Ovary (tissue), 9 donors: ENCODE measurements around the gene UTP4. TPM values are rescaled to one million over a fixed set of nuclear protein-coding genes. Genes with fewer than 3 reads are reported as not detected.
A peak's percentile ranks its signal among the peaks of the same experiment; 100 is the strongest.
"Not testable (repeated sequence)": the region's sequence is repeated elsewhere in the genome, so short reads cannot be mapped to it uniquely, and the experiment has no call there.

Experiments
- DNase-seq, 5 donors: peaks; one replicate each; pipeline ENCODE4 v3.0.0-alpha.2; 2019 to 2020
- H3K27ac ChIP-seq, 2 donors: fragments of 200-600 bp; one replicate each; pipeline versions ENCODE4 v1.5.1 to v1.8.0; 2019 to 2022
- H3K27me3 ChIP-seq: fragments of 200-600 bp; one replicate; pipeline ENCODE4 v1.8.0; 2022
- H3K36me3 ChIP-seq: fragments of 200-600 bp; sonication (generic); one replicate; pipeline ENCODE4 v1.5.1; 2019
- H3K4me1 ChIP-seq: one replicate; pipeline ENCODE4 v1.8.1; 2013; ENCODE audit warnings: mild to moderate bottlenecking, moderate library complexity; ENCODE audit not compliant: insufficient read depth
- H3K4me3 ChIP-seq: fragments of 200-600 bp; sonication (generic); one replicate; pipeline ENCODE4 v1.5.1; 2017
- H3K9me3 ChIP-seq, 2 donors: fragments of 200-600 bp in 1 of 2; sonication (generic) in 1 of 2; one replicate each; pipeline versions ENCODE4 v1.5.1 to v1.8.1; 2013 to 2019; ENCODE audit warnings: mild to moderate bottlenecking in 1 of 2, moderate library complexity in 1 of 2
- CTCF ChIP-seq, 3 donors: fragments of 450-650 bp in 2 of 3; fragments of 200-600 bp in 1 of 3; IDR thresholded peaks; one replicate each; pipeline versions ENCODE4 v1.5.1 to v1.8.0; 2016 to 2022; ENCODE audit warnings: antibody characterized with exemption in 3 of 3, mild to moderate bottlenecking in 1 of 3
- EP300 ChIP-seq: sonication (generic); formaldehyde crosslinking; IDR thresholded peaks from one replicate; pipeline ENCODE4 v1.6.1; 2017; ENCODE audit warnings: antibody characterized with exemption
- POLR2A ChIP-seq: fragments of 450-650 bp; IDR thresholded peaks from one replicate; pipeline ENCODE4 v1.6.1; 2017; ENCODE audit warnings: antibody characterized with exemption, mild to moderate bottlenecking, moderate library complexity
- WGBS, 3 donors: extraction: QIAGEN DNeasy Blood & Tissue Kit in 1 of 3; methylation state at CpG; one replicate each; pipeline versions ENCODE4 v1.1.5 to v1.1.7; 2013 to 2017; 5-methylcytosine and 5-hydroxymethylcytosine counted together
- intact Hi-C, 4 donors: fragments of 100-400 bp; cut with DNase I; formaldehyde crosslinking; loops; one replicate each; pipeline versions ENCODE4 v1.11.0 to v1.15.1; 2022 to 2023
- polyA plus RNA-seq, 2 donors: library from polyadenylated mRNA; stranded (reverse); fragments of 200-250 nt in 1 of 2; fragments of 350-450 nt in 1 of 2; fragmentation: Illumina TruSeq in 1 of 2; extraction: RNeasy Lipid Tissue Mini Kit (QIAGEN cat#74804) in 1 of 2; gene quantifications; one replicate each; pipeline ENCODE4 v1.2.3, GENCODE V29; 2013 to 2014
- total RNA-seq, 7 donors: library from RNA; depleted of rRNA in 2 of 7; stranded (reverse); fragments of >200 nt in 2 of 7; fragmentation: NEBNext Ultra II Directional in 3 of 7; extraction: Animal tissue kit (Norgen Biotek cat#: 25700) in 3 of 7; gene quantifications; one replicate each; pipeline versions ENCODE4 v1.1.0 to v1.2.4, GENCODE V29; 2016 to 2023
- donor health status: DM: no; HTN: no; CAD: no; lungs with moderate emphysema.
- donor health status: DM: no; HTN: no; CAD: no.
- donor health status: Bipolar disorder and iron deficiency.
- donor health status: DM: yes; HTN: yes; CAD: no.
- donor health status: DM: no; HTN: no; CAD: no.
- donor health status: DM: yes; HTN: yes; CAD: no.

UTP4 gene
- total and polyA plus RNA-seq, 9 donors = 13.8 to 52.4 (median 40.2) TPM

GRCh38 chr16:69123910-69124309 lies 8.5 kb upstream of the UTP4 start:
- H3K27ac ChIP-seq = no peak overlapping the region
- intact Hi-C loops = loop anchor here (5.0 to 10.0 kb wide), 6 partner anchors 219 to 599 kb away; partner anchors contain the start of genes TANGO6 (in 1 of the 4) and ZFP90 (in 1 of the 4)
- peak; percentile 48 to 71 (median 53) for DNase-seq
- H3K4me1 ChIP-seq = no peaks in the 10 kb centered on the region
- 75 to 79% (median 77%) methylated on average over 3 of the region's 3 CpGs for WGBS, 3 donors
- no peak overlapping the region for H3K4me3 ChIP-seq
- TF ChIP-seq POLR2A = no peak
- TF ChIP-seq CTCF (IDR thresholded peaks at IDR 0.05) = peak; percentile 48 to 74 (median 70)
- no peaks in the 10 kb centered on the region for H3K36me3 ChIP-seq
- no peaks in the 10 kb centered on the region for H3K9me3 ChIP-seq
- no peaks in the 10 kb centered on the region for H3K27me3 ChIP-seq

- H3K27me3 ChIP-seq, H3K36me3 ChIP-seq, H3K9me3 ChIP-seq, H3K4me3 ChIP-seq, H3K4me1 ChIP-seq, H3K27ac ChIP-seq: not testable (repeated sequence)
- 83 to 89% (median 83%) methylated on average over 8 of the region's 8 CpGs for WGBS, 3 donors
- intact Hi-C loops = loop anchor here (5.0 to 10.0 kb wide), 6 partner anchors 220 to 600 kb away; partner anchors contain the start of genes TANGO6 (in 1 of the 4) and ZFP90 (in 1 of the 4)
- peak in 1 of 5 donors; percentile 33 for DNase-seq
These were observed 8.0 kb upstream of the UTP4 start for GRCh38 chr16:69124406-69124805.

GRCh38 chr16:69124961-69125360 lies 7.5 kb upstream of the UTP4 start:
- 90 to 93% (median 93%) methylated on average over 14 of the region's 14 CpGs for WGBS, 3 donors
- H3K4me1 ChIP-seq, H3K36me3 ChIP-seq, H3K27me3 ChIP-seq, H3K27ac ChIP-seq, H3K9me3 ChIP-seq, H3K4me3 ChIP-seq: not testable (repeated sequence)
- intact Hi-C loops = loop anchor here (5.0 to 10.0 kb wide), 6 partner anchors 220 to 600 kb away; partner anchors contain the start of genes TANGO6 (in 1 of the 4) and ZFP90 (in 1 of the 4)
- DNase-seq = peak in 1 of 5 donors; percentile 25

- no peaks in the 10 kb centered on the region for H3K9me3 ChIP-seq
- intact Hi-C loops = loop anchor here (5.0 to 10.0 kb wide), 5 partner anchors 221 to 601 kb away; partner anchors contain the start of genes TANGO6 (in 1 of the 4) and ZFP90 (in 1 of the 4)
- H3K4me1 ChIP-seq = peaks cover 6% of the 10 kb centered on the region
- no peaks in the 10 kb centered on the region for H3K36me3 ChIP-seq
- no peaks in the 10 kb centered on the region for H3K27me3 ChIP-seq
- WGBS, 3 donors = 60 to 63% (median 60%) methylated on average over 3 of the region's 3 CpGs
- H3K4me3 ChIP-seq = no peak overlapping the region
- no peak overlapping the region for H3K27ac ChIP-seq
- TF ChIP-seq POLR2A (no peak), EP300 (no peak), CTCF (IDR thresholded peaks at IDR 0.05) (no peak)
- DNase-seq = no peak
These were observed 6.2 kb upstream of the UTP4 start for GRCh38 chr16:69126221-69126620.

- intact Hi-C loops = loop anchor here (5.0 to 10.0 kb wide), 5 partner anchors 222 to 602 kb away; partner anchors contain the start of genes TANGO6 (in 1 of the 4) and ZFP90 (in 1 of the 4)
- 93 to 96% (median 94%) methylated on average over 10 of the region's 10 CpGs for whole genome bisulfite sequencing, 3 donors
- not testable (repeated sequence) for H3K4me1 ChIP-seq, H3K9me3 ChIP-seq, H3K27ac ChIP-seq, H3K36me3 ChIP-seq, H3K4me3 ChIP-seq, H3K27me3 ChIP-seq
- peak in 1 of 5 donors; percentile 19 for DNase-seq
These were observed 5.6 kb upstream of the UTP4 start for GRCh38 chr16:69126801-69127200.

GRCh38 chr16:69127966-69128510 lies 4.4 kb upstream of the UTP4 start:
- Histone ChIP-seq H3K4me1 (peaks cover 6% of the 10 kb centered on the region), H3K27me3 (no peaks in the 10 kb centered on the region), H3K4me3 (no peak overlapping the region), H3K9me3 (no peaks in the 10 kb centered on the region), H3K36me3 (no peaks in the 10 kb centered on the region), H3K27ac (no peak overlapping the region)
- TF ChIP-seq EP300 (no peak), POLR2A (no peak), CTCF (IDR thresholded peaks at IDR 0.05) (no peak)
- WGBS, 3 donors = 80 to 84% (median 83%) methylated on average over 12 of the region's 12 CpGs
- DNase-seq = peak in 1 of 5 donors; percentile 33
- intact Hi-C loops = loop anchor here (5.0 to 10.0 kb wide), 5 partner anchors 223 to 603 kb away; partner anchors contain the start of genes TANGO6 (in 1 of the 4) and ZFP90 (in 1 of the 4)
